Measurements from ENCODE around the gene KLHL3.

The KLHL3 gene

GRCh38 chr5:137606401-137606800, 129.5 kb downstream of the KLHL3 start:
- DNase-seq, result no peak

- DNase-seq, result no peak
Measured at GRCh38 chr5:137605411-137605810, 130.5 kb downstream of the KLHL3 start.

- DNase-seq, result no peak
Measured at GRCh38 chr5:137604348-137605095, 131.4 kb downstream of the KLHL3 start.

- DNase-seq, result no peak
Measured at GRCh38 chr5:137603891-137604290, 132.0 kb downstream of the KLHL3 start.

- no peak for DNase-seq
Measured at GRCh38 chr5:137603356-137603755, 132.5 kb downstream of the KLHL3 start.

GRCh38 chr5:137602721-137603273, 133.1 kb downstream of the KLHL3 start:
- DNase-seq, result no peak

GRCh38 chr5:137600721-137601360, 135.0 kb downstream of the KLHL3 start:
- DNase-seq, result no peak

GRCh38 chr5:137599457-137599856, 136.4 kb downstream of the KLHL3 start:
- no peak for DNase-seq

GRCh38 chr5:137598399-137598798, 137.5 kb downstream of the KLHL3 start:
- DNase-seq, result no peak

GRCh38 chr5:137596941-137597340, 138.9 kb downstream of the KLHL3 start:
- no peak for DNase-seq

GRCh38 chr5:137595396-137596079, 140.4 kb downstream of the KLHL3 start:
- no peak for DNase-seq

- DNase-seq, result no peak
Measured at GRCh38 chr5:137594717-137595116, 141.2 kb downstream of the KLHL3 start.

GRCh38 chr5:137592317-137592716, 143.6 kb downstream of the KLHL3 start:
- no peak for DNase-seq

GRCh38 chr5:137589185-137589584, 146.7 kb downstream of the KLHL3 start:
- DNase-seq, result no peak

- DNase-seq, result no peak
Measured at GRCh38 chr5:137587919-137588318, 148.0 kb downstream of the KLHL3 start.

GRCh38 chr5:137584262-137584661, 151.6 kb downstream of the KLHL3 start:
- DNase-seq, result no peak

GRCh38 chr5:137583129-137583528, 152.8 kb downstream of the KLHL3 start:
- no peak for DNase-seq

- DNase-seq, result no peak
Measured at GRCh38 chr5:137582218-137582617, 153.7 kb downstream of the KLHL3 start.

GRCh38 chr5:137581776-137582175, 154.1 kb downstream of the KLHL3 start:
- DNase-seq, result no peak

GRCh38 chr5:137580030-137580429, 155.9 kb downstream of the KLHL3 start:
- DNase-seq, result no peak

GRCh38 chr5:137575847-137576246, 160.0 kb downstream of the KLHL3 start:
- DNase-seq, result no peak

GRCh38 chr5:137575211-137575610, 160.7 kb downstream of the KLHL3 start:
- no peak for DNase-seq

GRCh38 chr5:137573376-137573775, 162.5 kb downstream of the KLHL3 start:
- DNase-seq, result no peak

Data from CD4-positive, alpha-beta T cell treated with Interleukin-17A for 1 hour (primary cell).